SU-DHL-6 (cell line): ENCODE measurements around the gene CROCC.

ENCODE experiments used
- H2AFZ ChIP-seq: fragments of 200-600 bp; sonication (generic); 2 replicates; pipeline ENCODE4 v1.6.1; 2014; ENCODE audit warnings: low read depth, mild to moderate bottlenecking, moderate library complexity, mixed read lengths, antibody characterized with exemption, low read length; ENCODE audit not compliant: severe bottlenecking
- H3F3A ChIP-seq: fragments of 200-600 bp; shearing (Covaris generic); 2 replicates; pipeline ENCODE4 v1.6.0; 2016; ENCODE audit warnings: antibody characterized with exemption, mild to moderate bottlenecking; ENCODE audit not compliant: insufficient read depth
- H3K27ac ChIP-seq: fragments of 200-600 bp; sonication (generic); 2 replicates; pipeline ENCODE4 v1.5.1; 2016; ENCODE audit warnings: low read depth, mild to moderate bottlenecking, low read length, moderate library complexity, mixed read lengths
- H3K27me3 ChIP-seq: fragments of 200-600 bp; sonication (generic), shearing (Covaris generic); 2 replicates; pipeline ENCODE4 v1.6.0; 2014; ENCODE audit warnings: mild to moderate bottlenecking, low read length
- H3K36me3 ChIP-seq: fragments of 200-600 bp; sonication (generic); 2 replicates; pipeline ENCODE4 v1.6.1; 2014; ENCODE audit warnings: mild to moderate bottlenecking, low read length, mixed read lengths
- H3K4me2 ChIP-seq: fragments of 300-600, 200-600 bp; shearing (Covaris generic), sonication (generic); 2 replicates; pipeline ENCODE4 v1.6.0; 2014; ENCODE audit warnings: low read length, low read depth, mild to moderate bottlenecking; ENCODE audit not compliant: poor library complexity, severe bottlenecking
- H3K4me3 ChIP-seq: fragments of 200-600 bp; sonication (generic); 2 replicates; pipeline ENCODE4 v1.5.1; 2014; ENCODE audit warnings: antibody characterized with exemption, low read length, mild to moderate bottlenecking, mixed read lengths; ENCODE audit not compliant: insufficient read depth, poor library complexity, severe bottlenecking
- H3K79me2 ChIP-seq: fragments of 200-600 bp; sonication (generic); 2 replicates; pipeline ENCODE4 v1.6.1; 2014; ENCODE audit warnings: mild to moderate bottlenecking, low read length, moderate library complexity; ENCODE audit not compliant: insufficient read depth
- H3K9ac ChIP-seq: fragments of 200-600 bp; sonication (generic); 2 replicates; pipeline ENCODE4 v1.7.0; 2014; ENCODE audit warnings: mild to moderate bottlenecking, low read length
- H3K9me2 ChIP-seq: fragments of 200-600 bp; sonication (generic); replicated peaks from 2 replicates; pipeline ENCODE4 v1.6.1; 2014; ENCODE audit warnings: low read length; ENCODE audit not compliant: insufficient read depth
- H3K9me3 ChIP-seq: fragments of 200-600 bp; sonication (generic); 2 replicates; pipeline ENCODE4 v1.6.1; 2014; ENCODE audit warnings: low read length, mixed read lengths; ENCODE audit not compliant: insufficient read depth
- H4K20me1 ChIP-seq: fragments of 200-600 bp; sonication (generic); 2 replicates; pipeline ENCODE4 v1.6.1; 2014; ENCODE audit warnings: low read depth, mild to moderate bottlenecking, antibody characterized with exemption, low read length, moderate library complexity, mixed read lengths
- CTCF ChIP-seq: fragments of 200-600 bp; sonication (generic); IDR thresholded peaks from one replicate; pipeline ENCODE4 v1.5.1; 2017; ENCODE audit warnings: antibody characterized with exemption, mild to moderate bottlenecking, low read length, moderate library complexity; ENCODE audit not compliant: insufficient read depth, poor library complexity, severe bottlenecking
- EZH2phosphoT487 ChIP-seq: fragments of 200-600 bp; sonication (generic), shearing (Covaris generic); conservative IDR thresholded peaks from 2 replicates; pipeline ENCODE4 v1.6.1; 2018; ENCODE audit warnings: mild to moderate bottlenecking, antibody characterized with exemption, low read length, moderate library complexity, mixed read lengths

CROCC gene

GRCh38 chr1:17008208-17008855 lies 86.6 kb downstream of the CROCC start:
- H4K20me1 ChIP-seq, result no peaks in the 10 kb centered on the region; the same call in 1 of the 2 replicates
- H3K79me2 ChIP-seq, result no peaks in the 10 kb centered on the region
- H3F3A ChIP-seq, result no peaks in the 10 kb centered on the region
- H3K4me2 ChIP-seq, result no peak overlapping the region
- no peaks in the 10 kb centered on the region for H3K36me3 ChIP-seq
- H2AFZ ChIP-seq, result no peak overlapping the region
- TF ChIP-seq EZH2phosphoT487 (no peak), CTCF (no peak)
- no peaks in the 10 kb centered on the region for H3K9me2 ChIP-seq
- H3K9ac ChIP-seq, result no peak overlapping the region
- no peak overlapping the region for H3K4me3 ChIP-seq
- no peaks in the 10 kb centered on the region for H3K27me3 ChIP-seq
- no peaks in the 10 kb centered on the region for H3K9me3 ChIP-seq
- no peak overlapping the region for H3K27ac ChIP-seq

GRCh38 chr1:17009706-17010105 lies 88.0 kb downstream of the CROCC start:
- Histone ChIP-seq H3K36me3 (no peaks in the 10 kb centered on the region), H3K9ac (no peak overlapping the region), H3K79me2 (no peaks in the 10 kb centered on the region), H2AFZ (no peak overlapping the region), H3K27me3 (no peaks in the 10 kb centered on the region), H3K9me3 (no peaks in the 10 kb centered on the region), H3K9me2 (no peaks in the 10 kb centered on the region), H3K27ac (no peak overlapping the region), H3K4me3 (no peak overlapping the region), H4K20me1 (no peaks in the 10 kb centered on the region; the same call in 1 of the 2 replicates), H3F3A (no peaks in the 10 kb centered on the region), H3K4me2 (no peak overlapping the region)
- no peak for TF ChIP-seq EZH2phosphoT487
- no peak for TF ChIP-seq CTCF

- H4K20me1 ChIP-seq, result no peaks in the 10 kb centered on the region; the same call in 1 of the 2 replicates
- H3K4me2 ChIP-seq, result peak overlapping the region; percentile 61
- no peak overlapping the region for H3K27ac ChIP-seq
- peak overlapping the region; percentile 76 for H2AFZ ChIP-seq
- TF ChIP-seq EZH2phosphoT487, result no peak
- no peaks in the 10 kb centered on the region for H3K9me3 ChIP-seq
- peak overlapping the region; percentile 59 for H3K4me3 ChIP-seq
- no peaks in the 10 kb centered on the region for H3F3A ChIP-seq
- no peaks in the 10 kb centered on the region for H3K9me2 ChIP-seq
- no peaks in the 10 kb centered on the region for H3K36me3 ChIP-seq
- H3K27me3 ChIP-seq, result no peaks in the 10 kb centered on the region
- H3K79me2 ChIP-seq, result no peaks in the 10 kb centered on the region
- H3K9ac ChIP-seq, result peak overlapping the region; percentile 59
These were observed 89.3 kb downstream of the CROCC start for GRCh38 chr1:17011092-17011438.

GRCh38 chr1:17011439-17012307 lies 89.9 kb downstream of the CROCC start, which contains the start of gene ATP13A2:
TSS of gene ATP13A2 (minus strand) at chr1:17011928. CDS start at chr1:17011738, 190 bp downstream.
- no peaks in the 10 kb centered on the region for H3F3A ChIP-seq
- H2AFZ ChIP-seq, result peak within 1 kb of the TSS; percentile 99
- no peak within 1 kb of the TSS for H3K27ac ChIP-seq
- H3K9me3 ChIP-seq, result no peaks in the 10 kb centered on the region
- peak within 1 kb of the TSS; percentile 69 for H3K4me2 ChIP-seq
- no peaks in the 10 kb centered on the region for H3K36me3 ChIP-seq
- no peaks in the 10 kb centered on the region; the same call in 1 of the 2 replicates for H4K20me1 ChIP-seq
- H3K9ac ChIP-seq, result peak within 1 kb of the TSS; percentile 59
- H3K4me3 ChIP-seq, result peak within 1 kb of the TSS; percentile 59
- no peaks in the 10 kb centered on the region for H3K79me2 ChIP-seq
- H3K27me3 ChIP-seq, result no peaks in the 10 kb centered on the region
- H3K9me2 ChIP-seq, result no peaks in the 10 kb centered on the region
- no peak for TF ChIP-seq CTCF
- TF ChIP-seq EZH2phosphoT487, result no peak
